Panc1 (cell line): ENCODE results near the gene ETFDH.

Source experiments
- CTCF ChIP-seq: fragments of 450-650 bp; IDR thresholded peaks from 2 replicates; pipeline ENCODE4 v1.5.1; 2017; ENCODE audit warnings: mild to moderate bottlenecking
- POLR2AphosphoS5 ChIP-seq: IDR thresholded peaks from 2 replicates; pipeline ENCODE4 v1.6.1; 2012; ENCODE audit warnings: mild to moderate bottlenecking, low read depth, low read length, moderate library complexity

GRCh38 chr4:158678767-158679166 lies 6.7 kb downstream of the ETFDH start:
- TF ChIP-seq CTCF, result no peak
- TF ChIP-seq POLR2AphosphoS5, result no peak
